Posterior cingulate gyrus (tissue), 11 donors: ENCODE measurements around the gene ERC1.

Experiments
- DNase-seq, 10 donors: peaks; one replicate each; pipeline versions ENCODE4 v3.0.0 to v3.0.0-alpha.2; 2020 to 2021; ENCODE audit warnings: mixed read lengths in 3 of 10
- intact Hi-C: fragments of 100-400 bp; cut with DNase I; formaldehyde crosslinking; loops from one replicate; pipeline ENCODE4 v1.15.1; 2023

Gene ERC1

DNA sequence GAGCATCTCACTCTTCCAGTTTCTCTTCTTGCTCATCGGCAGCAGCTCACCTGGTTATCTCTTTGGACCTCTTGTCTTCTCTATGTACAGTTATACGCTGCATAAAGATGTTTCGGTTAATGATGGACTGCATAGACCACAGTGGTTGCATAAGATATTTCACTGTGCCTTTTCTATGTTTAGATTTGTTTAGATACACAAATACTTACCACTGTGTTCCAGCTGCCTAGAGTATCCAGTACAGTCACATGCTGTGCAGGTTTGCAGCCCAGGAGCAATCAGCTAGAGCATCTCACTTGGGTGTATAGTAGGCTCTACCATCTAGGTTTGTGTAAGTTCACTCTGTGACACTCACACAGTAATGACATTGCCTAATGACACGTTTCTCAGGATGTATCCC lies 545.8 kb downstream of the ERC1 start:
- DNase-seq: no peak
- intact Hi-C loops: no loop called here

DNA sequence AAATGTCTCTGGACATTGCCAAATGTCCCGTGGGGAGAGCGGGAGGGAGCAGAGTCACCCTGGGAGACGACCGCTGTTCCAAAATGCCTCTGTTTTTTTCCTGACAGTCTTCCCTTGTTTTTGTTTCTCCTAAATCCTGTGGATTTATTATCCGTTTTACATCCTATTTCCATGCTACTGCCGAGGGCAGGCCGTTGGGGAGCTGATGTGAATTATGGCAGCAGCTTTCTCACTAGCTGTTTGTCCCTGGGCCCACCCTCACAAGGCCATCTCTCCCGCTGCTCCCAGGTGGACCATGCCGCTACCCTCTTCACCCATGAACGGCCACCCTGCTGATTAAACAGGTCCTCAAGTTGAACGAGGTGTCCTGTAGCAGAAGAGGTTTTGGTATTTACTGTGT lies 548.1 kb downstream of the ERC1 start:
- intact Hi-C loops: no loop called here
- no peak for DNase-seq

DNA sequence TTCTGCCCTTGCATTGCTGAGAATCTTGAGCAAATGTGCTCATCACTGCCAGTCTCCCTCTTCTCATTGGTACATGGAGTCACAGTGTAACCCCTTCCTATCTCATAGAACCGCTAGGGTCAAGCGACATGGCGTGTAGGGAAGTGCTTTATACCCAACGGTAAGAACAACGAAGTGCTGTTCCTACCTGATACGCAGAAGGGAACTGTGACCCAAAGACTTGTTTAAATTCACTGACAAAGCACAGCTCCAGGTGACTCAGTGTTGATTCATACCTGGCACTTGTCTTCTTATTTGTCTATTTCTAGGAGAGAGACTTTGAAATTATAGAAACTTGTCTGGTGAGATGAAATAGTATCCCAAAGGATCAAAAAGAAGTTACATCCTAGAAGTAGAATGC lies 549.7 kb downstream of the ERC1 start:
- intact Hi-C loops: no loop called here
- DNase-seq: peak in 1 of 10 donors; percentile 17

DNA sequence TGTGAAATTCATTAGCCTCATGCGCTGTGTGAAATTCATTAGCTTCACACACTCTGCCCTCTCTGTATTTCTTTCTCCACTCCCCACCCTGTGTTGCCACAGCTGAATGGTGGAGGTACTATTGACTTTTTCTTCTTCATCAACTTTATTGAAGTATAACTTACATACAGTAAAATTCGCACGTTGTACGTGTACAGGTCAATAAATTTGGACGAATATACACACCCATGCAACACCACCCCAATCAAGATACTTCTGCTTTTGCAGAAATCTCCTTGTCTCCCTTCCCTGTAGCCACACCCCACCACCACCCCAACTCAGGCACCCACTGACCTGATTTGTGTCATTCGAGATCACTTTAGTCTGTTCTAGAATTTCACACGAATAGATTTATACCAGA lies 551.6 kb downstream of the ERC1 start:
- DNase-seq: no peak
- intact Hi-C loops: no loop called here

DNA sequence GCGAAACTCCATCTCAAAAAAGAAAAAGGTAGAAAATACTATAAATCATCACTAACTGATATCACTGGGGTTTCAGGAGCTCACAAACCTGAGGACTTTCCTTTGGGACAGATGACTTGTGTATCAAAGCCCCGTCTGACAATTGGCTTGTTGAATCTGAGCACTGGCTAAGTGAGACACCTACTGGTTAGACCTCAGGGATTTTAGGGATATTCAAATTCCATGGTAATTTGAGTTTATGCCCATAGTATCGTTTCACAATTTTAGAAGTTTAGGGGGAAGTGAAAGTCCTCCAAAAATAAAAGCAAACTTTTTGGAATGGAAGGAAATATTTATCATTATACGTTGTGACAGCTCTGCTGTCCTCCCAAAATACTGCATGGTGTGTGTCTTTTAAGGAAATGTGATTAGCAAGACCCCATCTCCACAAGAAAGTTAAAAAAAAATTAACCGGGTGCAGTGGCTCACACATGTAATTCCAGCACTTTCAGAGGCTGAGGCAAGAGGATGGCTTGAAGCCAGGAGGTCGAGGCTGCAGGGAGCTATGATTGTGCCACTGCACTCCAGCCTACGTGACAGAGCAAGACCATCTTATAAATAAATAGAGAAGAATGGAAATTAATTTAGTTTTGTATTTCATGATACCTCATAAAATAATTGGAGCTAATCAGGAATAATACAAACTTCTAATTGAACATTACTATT lies 554.1 kb downstream of the ERC1 start:
- peak in 1 of 10 donors; percentile 2 for DNase-seq
- intact Hi-C loops: no loop called here
